ENCODE results near the gene RNPS1.

GRCh38 chr16:2226245-2226793 is 41.6 kb downstream of the RNPS1 start:
- TF ChIP-seq EZH2 (IDR thresholded peaks at IDR 0.05; ENCODE audit: low read depth, unreplicated experiment) (no peak), CTCF (conservative IDR thresholded peaks at IDR 0.05; ENCODE audit: low read depth in 2 of 2) (no peak), STAT1 (IDR thresholded peaks at IDR 0.05; ENCODE audit: unreplicated experiment) (no peak), CREB1 (CRISPR knock-in tag; IDR thresholded peaks at IDR 0.05; ENCODE audit: low read depth) (no peak), REST (IDR thresholded peaks at IDR 0.05; ENCODE audit: unreplicated experiment) (no peak), POLR2AphosphoS5 (IDR thresholded peaks at IDR 0.05; ENCODE audit: low read depth) (no peak)

Measured in GM23338 (cell line).